AG10803 (cell line): ENCODE measurements around the gene AK5.

ENCODE experiments used
- DNase-seq: peaks from one replicate; pipeline ENCODE4 v3.0.0; 2010; ENCODE audit warnings: low read depth
- H3K4me3 ChIP-seq: 2 replicates; pipeline ENCODE4 v1.5.1; 2011; ENCODE audit warnings: mild to moderate bottlenecking, low read length, control low read depth
- CTCF ChIP-seq: conservative IDR thresholded peaks from 2 replicates; pipeline ENCODE4 v1.5.1; 2011; ENCODE audit warnings: mild to moderate bottlenecking, low read length, control low read depth, inconsistent platforms

The AK5 gene

DNA sequence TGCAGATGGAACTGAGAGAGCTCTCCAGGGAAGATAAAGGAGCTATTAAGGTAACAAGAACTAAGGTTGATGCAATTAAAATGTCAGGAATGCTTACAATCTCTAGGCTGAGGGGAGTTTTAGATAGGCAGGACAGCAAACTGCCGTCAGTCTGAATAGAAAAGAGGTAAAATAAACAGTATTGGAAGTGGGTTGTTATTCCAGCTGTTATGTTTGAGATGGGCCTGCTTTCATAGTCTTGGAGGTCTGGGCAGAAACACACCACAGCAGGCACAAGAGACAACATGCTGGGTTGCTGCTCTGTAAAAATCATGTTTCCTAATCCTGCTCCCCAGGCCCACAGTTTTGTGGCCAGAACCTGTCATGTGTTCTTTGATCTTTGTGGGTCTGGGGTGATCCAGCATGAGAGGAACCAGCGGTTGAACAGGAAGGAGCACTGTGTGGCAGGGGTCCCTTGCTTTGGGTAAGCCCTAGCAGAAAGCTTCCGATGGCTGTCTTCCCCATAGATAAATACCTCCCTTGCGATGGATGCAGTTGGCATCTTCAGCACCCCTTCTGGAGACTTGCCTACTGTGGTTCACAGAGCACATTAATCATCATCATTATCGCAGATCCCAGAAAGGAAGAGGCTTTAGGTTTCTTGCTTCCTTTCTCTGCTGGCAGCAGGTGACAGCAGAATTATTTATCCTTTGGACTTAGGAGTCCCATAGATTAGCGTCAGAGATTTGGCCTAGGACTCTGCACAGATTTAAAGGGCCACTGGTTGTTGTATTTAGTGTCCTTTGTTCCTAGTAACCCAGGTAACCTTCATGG, 97.1 kb downstream of the AK5 start:
- no peak for TF ChIP-seq CTCF
- no peak overlapping the region for H3K4me3 ChIP-seq
- no peak for DNase-seq

DNA sequence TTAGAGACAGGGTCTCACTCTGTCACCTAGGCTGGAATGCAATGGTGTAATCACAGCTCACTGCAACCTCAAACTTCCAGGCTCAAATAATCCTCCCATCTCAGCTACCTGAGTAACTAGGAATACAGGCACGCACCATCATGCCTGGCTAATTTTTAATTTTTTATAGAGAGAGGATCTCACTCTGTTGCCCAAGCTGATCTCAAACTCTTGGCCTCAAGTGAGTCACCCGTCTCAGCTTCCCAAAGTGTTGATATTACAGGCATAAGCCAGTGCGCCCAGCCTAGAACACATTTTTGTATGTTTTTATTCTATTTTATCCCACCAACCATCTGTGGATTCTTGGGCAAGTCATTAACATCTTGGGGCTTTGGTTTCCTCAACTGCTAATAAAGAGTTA, 100.5 kb downstream of the AK5 start:
- no peak for TF ChIP-seq CTCF
- no peak for DNase-seq
- no peak overlapping the region for H3K4me3 ChIP-seq

- no peak for TF ChIP-seq CTCF
- DNase-seq, result no peak
- no peak overlapping the region for H3K4me3 ChIP-seq
These were observed 101.4 kb downstream of the AK5 start for GRCh38 chr1:77383236-77383635.

- H3K4me3 ChIP-seq, result no peak overlapping the region
- no peak for TF ChIP-seq CTCF
- peak; percentile 12 for DNase-seq
These were observed 103.7 kb downstream of the AK5 start for GRCh38 chr1:77385551-77385950.

DNA sequence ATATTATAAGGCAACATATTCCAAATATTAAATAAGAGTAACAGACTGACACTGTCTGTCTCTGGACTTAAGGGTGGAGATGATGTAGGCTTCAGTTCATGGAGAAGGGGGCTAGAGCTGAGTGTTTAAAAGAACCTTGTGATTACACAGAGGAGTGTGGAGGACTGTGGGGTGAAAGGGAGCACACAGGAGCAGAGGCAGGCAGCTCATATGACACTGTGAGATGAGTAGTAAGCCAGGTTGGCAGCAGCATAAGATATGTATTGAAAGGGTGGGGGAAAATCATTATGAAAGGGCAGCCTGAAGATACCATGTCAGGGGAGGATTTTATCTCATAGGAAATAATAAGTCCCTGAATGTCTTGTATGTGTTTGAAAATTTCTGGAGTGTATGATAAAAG, 104.5 kb downstream of the AK5 start:
- no peak for DNase-seq
- TF ChIP-seq CTCF, result no peak
- H3K4me3 ChIP-seq, result no peak overlapping the region

DNA sequence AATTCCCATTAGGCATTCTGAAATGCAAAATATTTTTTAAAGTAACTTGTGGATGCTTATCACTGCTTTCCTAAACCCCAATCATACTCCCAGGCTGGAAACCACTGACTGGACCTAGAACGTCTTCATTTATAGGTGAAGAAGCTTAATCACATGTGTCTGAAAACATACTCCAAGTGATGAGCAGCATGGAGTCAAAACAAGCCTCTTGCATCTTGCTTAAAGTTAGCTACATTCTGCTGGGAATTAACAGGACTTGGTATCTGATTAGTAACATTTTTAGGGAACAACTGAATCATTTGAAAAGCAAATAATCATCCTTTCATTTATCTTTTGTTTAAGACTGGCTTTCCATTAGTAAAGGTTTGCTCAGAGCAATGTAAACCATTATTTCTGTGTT, 105.7 kb downstream of the AK5 start:
- no peak for TF ChIP-seq CTCF
- no peak for DNase-seq

GRCh38 chr1:77388661-77389060, 106.8 kb downstream of the AK5 start:
- no peak for TF ChIP-seq CTCF
- no peak overlapping the region for H3K4me3 ChIP-seq

More for the DNA sequence above, 105.7 kb downstream of the AK5 start:
- no peak overlapping the region for H3K4me3 ChIP-seq

More at GRCh38 chr1:77388661-77389060, 106.8 kb downstream of the AK5 start:
- peak; percentile 54 for DNase-seq
